Measurements from ENCODE around the gene RUNDC3A.

DNA sequence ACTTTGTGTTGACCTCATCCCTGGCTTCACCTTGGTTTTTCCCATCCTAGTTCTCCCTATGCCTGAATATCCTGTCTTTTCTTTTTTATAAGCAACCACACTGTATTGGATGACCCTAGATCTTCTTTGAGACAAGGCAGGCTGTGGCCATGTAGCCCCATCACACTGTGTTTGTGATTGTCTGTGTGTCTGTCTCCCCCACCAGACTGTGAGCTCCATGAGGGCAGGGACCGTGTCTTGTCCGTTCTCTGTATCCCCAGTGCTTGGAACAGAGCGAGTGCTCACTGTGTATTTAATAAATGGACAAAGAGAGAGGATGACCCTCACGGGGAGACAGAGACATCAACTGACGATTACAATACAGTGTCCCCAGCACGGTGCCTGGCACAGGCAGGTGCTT lies 9.1 kb downstream of the RUNDC3A start:
- TF ChIP-seq EP300 (IDR thresholded peaks at IDR 0.05) (no peak), POLR2AphosphoS5 (IDR thresholded peaks at IDR 0.05) (no peak)
- TF ChIP-seq, protein P1, sequence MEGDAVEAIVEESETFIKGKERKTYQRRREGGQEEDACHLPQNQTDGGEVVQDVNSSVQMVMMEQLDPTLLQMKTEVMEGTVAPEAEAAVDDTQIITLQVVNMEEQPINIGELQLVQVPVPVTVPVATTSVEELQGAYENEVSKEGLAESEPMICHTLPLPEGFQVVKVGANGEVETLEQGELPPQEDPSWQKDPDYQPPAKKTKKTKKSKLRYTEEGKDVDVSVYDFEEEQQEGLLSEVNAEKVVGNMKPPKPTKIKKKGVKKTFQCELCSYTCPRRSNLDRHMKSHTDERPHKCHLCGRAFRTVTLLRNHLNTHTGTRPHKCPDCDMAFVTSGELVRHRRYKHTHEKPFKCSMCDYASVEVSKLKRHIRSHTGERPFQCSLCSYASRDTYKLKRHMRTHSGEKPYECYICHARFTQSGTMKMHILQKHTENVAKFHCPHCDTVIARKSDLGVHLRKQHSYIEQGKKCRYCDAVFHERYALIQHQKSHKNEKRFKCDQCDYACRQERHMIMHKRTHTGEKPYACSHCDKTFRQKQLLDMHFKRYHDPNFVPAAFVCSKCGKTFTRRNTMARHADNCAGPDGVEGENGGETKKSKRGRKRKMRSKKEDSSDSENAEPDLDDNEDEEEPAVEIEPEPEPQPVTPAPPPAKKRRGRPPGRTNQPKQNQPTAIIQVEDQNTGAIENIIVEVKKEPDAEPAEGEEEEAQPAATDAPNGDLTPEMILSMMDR (IDR thresholded peaks at IDR 0.05) = no peak

Measured in gastroesophageal sphincter (tissue), 3 donors.